ENCODE measurements around the gene RIPOR3.
"Not testable (repeated sequence)": the region's sequence is repeated elsewhere in the genome, so short reads cannot be mapped to it uniquely, and the experiment has no call there.

RIPOR3 gene

GRCh38 chr20:50547964-50548363, 143.4 kb downstream of the RIPOR3 start:
- DNase-seq = no peak

GRCh38 chr20:50546729-50547314, 144.5 kb downstream of the RIPOR3 start:
- DNase-seq = no peak

GRCh38 chr20:50545126-50545525, 146.2 kb downstream of the RIPOR3 start:
- no peak for DNase-seq

- no peak for DNase-seq
Measured at GRCh38 chr20:50543326-50543725, 148.0 kb downstream of the RIPOR3 start.

- no peak for DNase-seq
Measured at GRCh38 chr20:50541606-50542041, 149.7 kb downstream of the RIPOR3 start.

GRCh38 chr20:50540620-50541605, 150.4 kb downstream of the RIPOR3 start:
- no peak for DNase-seq

GRCh38 chr20:50539798-50540197, 151.5 kb downstream of the RIPOR3 start:
- DNase-seq = not testable (repeated sequence)

- DNase-seq = no peak
Measured at GRCh38 chr20:50538276-50538675, 153.1 kb downstream of the RIPOR3 start.

GRCh38 chr20:50537546-50538201, 153.7 kb downstream of the RIPOR3 start:
- DNase-seq = no peak

GRCh38 chr20:50536333-50536732, 155.0 kb downstream of the RIPOR3 start:
- DNase-seq = no peak
